Gastroesophageal sphincter (tissue), 4 donors: ENCODE results near the gene LURAP1L. TPM values are rescaled to one million over a fixed set of nuclear protein-coding genes. Genes with fewer than 3 reads are reported as not detected.

Experiments
- ATAC-seq: fragments of 150-250 bp; one replicate; pipeline ENCODE4 v1.9.1; 2016; ENCODE audit warnings: mild to moderate bottlenecking, moderate library complexity
- H3K27ac ChIP-seq, 4 donors: fragments of 200-600 bp; sonication (generic) in 3 of 4; 1 replicate in 3 of 4; 2 replicates in 1 of 4; pipeline ENCODE4 v1.5.1; 2016 to 2019
- H3K27me3 ChIP-seq: fragments of 200-600 bp; sonication (generic); one replicate; pipeline ENCODE4 v1.5.1; 2019
- H3K36me3 ChIP-seq, 2 donors: fragments of 200-600 bp; sonication (generic); one replicate each; pipeline ENCODE4 v1.5.1; 2019; ENCODE audit warnings: control low read depth in 1 of 2
- H3K4me1 ChIP-seq, 3 donors: fragments of 200-600 bp; sonication (generic); 1 replicate in 2 of 3; 2 replicates in 1 of 3; pipeline ENCODE4 v1.5.1; 2016 to 2019; ENCODE audit warnings: control low read depth in 2 of 3
- H3K4me3 ChIP-seq, 2 donors: fragments of 200-600 bp; sonication (generic); one replicate each; pipeline ENCODE4 v1.5.1; 2019; ENCODE audit warnings: mild to moderate bottlenecking in 1 of 2, moderate library complexity in 1 of 2
- H3K9me3 ChIP-seq, 3 donors: fragments of 200-600 bp; sonication (generic); one replicate each; pipeline ENCODE4 v1.5.1; 2017 to 2019; ENCODE audit warnings: control low read depth in 2 of 3
- CTCF ChIP-seq, 4 experiments: fragments of 200-600 bp in 2 of 4; fragments of 450-650 bp in 2 of 4; sonication (generic) in 1 of 4; IDR thresholded peaks; one replicate each; pipeline ENCODE4 v1.5.1; 2017 to 2019; ENCODE audit warnings: antibody characterized with exemption in 4 of 4, mild to moderate bottlenecking in 2 of 4, moderate library complexity in 2 of 4
- EP300 ChIP-seq: sonication (generic); formaldehyde crosslinking; IDR thresholded peaks from one replicate; pipeline ENCODE4 v1.6.1; 2017; ENCODE audit warnings: antibody characterized with exemption, mild to moderate bottlenecking
- POLR2A ChIP-seq, 2 donors: fragments of 450-650 bp; IDR thresholded peaks; one replicate each; pipeline ENCODE4 v1.6.1; 2017; ENCODE audit warnings: antibody characterized with exemption in 2 of 2, mild to moderate bottlenecking in 2 of 2, moderate library complexity in 1 of 2
- POLR2AphosphoS5 ChIP-seq: sonication (generic); formaldehyde crosslinking; IDR thresholded peaks from one replicate; pipeline ENCODE4 v1.6.1; 2017; ENCODE audit warnings: antibody characterized with exemption
- WGBS, 2 donors: methylation state at CpG; one replicate each; pipeline ENCODE4 v1.1.5; 2018; ENCODE audit warnings: low coverage in 1 of 2; 5-methylcytosine and 5-hydroxymethylcytosine counted together
- total RNA-seq, 4 donors: library from RNA; depleted of rRNA; stranded (reverse); fragments of >200 nt; gene quantifications; one replicate each; pipeline ENCODE4 v1.1.0, GENCODE V29; 2016

LURAP1L gene
- total RNA-seq, 4 donors from 2014 or later = 13.7 to 29.6 (median 22.7) TPM

- no peak overlapping the region for H3K27ac ChIP-seq
- H3K4me3 ChIP-seq = no peak overlapping the region
- WGBS, 2 donors = 63 to 73% methylated on average over 2 of the region's 2 CpGs
- H3K4me1 ChIP-seq = peaks cover 0 to 22% (median 3%) of the 10 kb centered on the region in 3 donors
- no peaks in the 10 kb centered on the region for H3K36me3 ChIP-seq
- ATAC-seq = no peak
- no peaks in the 10 kb centered on the region for H3K9me3 ChIP-seq
- no peaks in the 10 kb centered on the region for H3K27me3 ChIP-seq
- TF ChIP-seq EP300 = no peak
- TF ChIP-seq POLR2AphosphoS5 = no peak
- TF ChIP-seq POLR2A (IDR thresholded peaks at IDR 0.05) = no peak
- no peak for TF ChIP-seq CTCF (IDR thresholded peaks at IDR 0.05)
Observed at GRCh38 chr9:12773562-12773961, 1.3 kb upstream of the LURAP1L start.

- H3K4me1 ChIP-seq = peaks cover 3 to 44% (median 3%) of the 10 kb centered on the region in 3 donors
- H3K9me3 ChIP-seq = no peaks in the 10 kb centered on the region
- no peak for TF ChIP-seq EP300
- peak in 3 of 4 experiments; percentile 64 to 76 (median 67) for TF ChIP-seq CTCF (IDR thresholded peaks at IDR 0.05)
- TF ChIP-seq POLR2A (IDR thresholded peaks at IDR 0.05) = no peak
- no peak for TF ChIP-seq POLR2AphosphoS5
- H3K4me3 ChIP-seq = peak overlapping the region; percentile 77 to 79
- H3K36me3 ChIP-seq = no peaks in the 10 kb centered on the region
- H3K27me3 ChIP-seq = no peaks in the 10 kb centered on the region
- H3K27ac ChIP-seq = peak overlapping the region; percentile 68 to 91 (median 85)
- peak; percentile 49 for ATAC-seq
- 0% methylated on average over 7 of the region's 50 CpGs for WGBS, 2 donors
Observed at GRCh38 chr9:12775679-12776512, 1.1 kb downstream of the LURAP1L start.

GRCh38 chr9:12776513-12777055, 1.8 kb downstream of the LURAP1L start:
- Histone ChIP-seq H3K4me1 (peaks cover 3 to 51% (median 3%) of the 10 kb centered on the region in 3 donors), H3K4me3 (peak overlapping the region; percentile 77 to 79), H3K27ac (peak overlapping the region; percentile 64 to 91 (median 85)), H3K36me3 (no peaks in the 10 kb centered on the region), H3K9me3 (no peaks in the 10 kb centered on the region), H3K27me3 (no peaks in the 10 kb centered on the region)
- TF ChIP-seq POLR2A (IDR thresholded peaks at IDR 0.05) = no peak
- TF ChIP-seq POLR2AphosphoS5 = peak; percentile 63
- no peak for TF ChIP-seq CTCF (IDR thresholded peaks at IDR 0.05)
- TF ChIP-seq EP300 = no peak
- peak; percentile 89 for ATAC-seq
- WGBS, 2 donors = 2 to 6% methylated on average over 6 to 8 of the region's 8 CpGs

GRCh38 chr9:12777121-12778022, 2.6 kb downstream of the LURAP1L start:
- H3K27me3 ChIP-seq = no peaks in the 10 kb centered on the region
- ATAC-seq = no peak
- H3K4me1 ChIP-seq = peaks cover 3 to 53% (median 3%) of the 10 kb centered on the region in 3 donors
- H3K4me3 ChIP-seq = peak overlapping the region; percentile 77 to 79
- no peaks in the 10 kb centered on the region for H3K9me3 ChIP-seq
- TF ChIP-seq EP300 = no peak
- no peak for TF ChIP-seq CTCF (IDR thresholded peaks at IDR 0.05)
- no peak for TF ChIP-seq POLR2AphosphoS5
- no peak for TF ChIP-seq POLR2A (IDR thresholded peaks at IDR 0.05)
- no peaks in the 10 kb centered on the region for H3K36me3 ChIP-seq
- 21% methylated on average over 7 of the region's 7 CpGs for whole genome bisulfite sequencing, 2 donors
- H3K27ac ChIP-seq = peak overlapping the region; percentile 64 to 91 (median 85)
